Suprapubic skin (tissue), 4 donors: Measurements from ENCODE around the gene LPP.

ENCODE experiments used
- CTCF ChIP-seq, 2 donors: fragments of 200-600 bp in 1 of 2; fragments of 450-650 bp in 1 of 2; sonication (generic) in 1 of 2; IDR thresholded peaks; one replicate each; pipeline ENCODE4 v1.5.1; 2016 to 2019; ENCODE audit warnings: antibody characterized with exemption in 2 of 2, mild to moderate bottlenecking in 1 of 2, moderate library complexity in 1 of 2
- EP300 ChIP-seq: sonication (generic); formaldehyde crosslinking; IDR thresholded peaks from one replicate; pipeline ENCODE4 v1.6.1; 2017; ENCODE audit warnings: antibody characterized with exemption
- POLR2A ChIP-seq, 2 donors: fragments of 450-650 bp; IDR thresholded peaks; one replicate each; pipeline ENCODE4 v1.6.1; 2017; ENCODE audit warnings: antibody characterized with exemption in 2 of 2, mild to moderate bottlenecking in 2 of 2, moderate library complexity in 2 of 2
- POLR2AphosphoS5 ChIP-seq, 3 donors: sonication (generic); formaldehyde crosslinking; IDR thresholded peaks; one replicate each; pipeline ENCODE4 v1.6.1; 2017; ENCODE audit warnings: antibody characterized with exemption in 3 of 3

DNA sequence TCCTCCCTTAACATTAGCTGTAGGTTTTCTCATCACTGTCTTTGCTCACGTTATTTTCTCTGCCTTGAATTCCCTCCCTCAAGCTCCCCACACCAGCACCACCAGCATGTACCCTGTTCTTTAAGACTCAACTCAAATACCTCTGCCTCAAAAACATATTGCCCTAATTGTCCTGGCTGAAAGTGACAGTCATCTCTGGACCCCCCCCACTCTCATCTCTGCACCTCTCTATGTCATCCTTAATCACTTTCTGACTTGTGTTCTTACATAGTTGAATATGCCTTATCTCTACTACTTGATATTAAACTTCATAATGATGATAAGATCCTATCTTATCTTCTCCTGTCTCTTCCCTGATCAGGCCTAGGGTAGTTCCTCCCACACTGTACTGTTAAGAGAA, 672.6 kb downstream of the LPP start:
- TF ChIP-seq CTCF (IDR thresholded peaks at IDR 0.05): no peak
- no peak for TF ChIP-seq POLR2AphosphoS5 (IDR thresholded peaks at IDR 0.05)
- TF ChIP-seq POLR2A (IDR thresholded peaks at IDR 0.05): no peak
- TF ChIP-seq EP300: no peak
